Measurements from ENCODE around the gene FMO4.

GRCh38 chr1:171351961-171352360 is 38.0 kb downstream of the FMO4 start:
- no peak for TF ChIP-seq SIN3A (IDR thresholded peaks at IDR 0.05; ENCODE audit: borderline replicate concordance, insufficient read depth, low read depth, low read length)
- no peak for TF ChIP-seq CTCF (IDR thresholded peaks at IDR 0.05)
- TF ChIP-seq POLR2AphosphoS5 (IDR thresholded peaks at IDR 0.05; ENCODE audit: low read depth, low read length): no peak
- no peak for TF ChIP-seq REST (IDR thresholded peaks at IDR 0.05; ENCODE audit: insufficient read depth in 1 of 2, low read depth in 2 of 2, low read length in 1 of 2)
- no peak for TF ChIP-seq TCF7L2 (IDR thresholded peaks at IDR 0.05; ENCODE audit: low read depth, low read length)

All from Panc1 (cell line).